ENCODE measurements around the gene STC2.
"Not testable (repeated sequence)": the region's sequence is repeated elsewhere in the genome, so short reads cannot be mapped to it uniquely, and the experiment has no call there.

Gene STC2

DNA sequence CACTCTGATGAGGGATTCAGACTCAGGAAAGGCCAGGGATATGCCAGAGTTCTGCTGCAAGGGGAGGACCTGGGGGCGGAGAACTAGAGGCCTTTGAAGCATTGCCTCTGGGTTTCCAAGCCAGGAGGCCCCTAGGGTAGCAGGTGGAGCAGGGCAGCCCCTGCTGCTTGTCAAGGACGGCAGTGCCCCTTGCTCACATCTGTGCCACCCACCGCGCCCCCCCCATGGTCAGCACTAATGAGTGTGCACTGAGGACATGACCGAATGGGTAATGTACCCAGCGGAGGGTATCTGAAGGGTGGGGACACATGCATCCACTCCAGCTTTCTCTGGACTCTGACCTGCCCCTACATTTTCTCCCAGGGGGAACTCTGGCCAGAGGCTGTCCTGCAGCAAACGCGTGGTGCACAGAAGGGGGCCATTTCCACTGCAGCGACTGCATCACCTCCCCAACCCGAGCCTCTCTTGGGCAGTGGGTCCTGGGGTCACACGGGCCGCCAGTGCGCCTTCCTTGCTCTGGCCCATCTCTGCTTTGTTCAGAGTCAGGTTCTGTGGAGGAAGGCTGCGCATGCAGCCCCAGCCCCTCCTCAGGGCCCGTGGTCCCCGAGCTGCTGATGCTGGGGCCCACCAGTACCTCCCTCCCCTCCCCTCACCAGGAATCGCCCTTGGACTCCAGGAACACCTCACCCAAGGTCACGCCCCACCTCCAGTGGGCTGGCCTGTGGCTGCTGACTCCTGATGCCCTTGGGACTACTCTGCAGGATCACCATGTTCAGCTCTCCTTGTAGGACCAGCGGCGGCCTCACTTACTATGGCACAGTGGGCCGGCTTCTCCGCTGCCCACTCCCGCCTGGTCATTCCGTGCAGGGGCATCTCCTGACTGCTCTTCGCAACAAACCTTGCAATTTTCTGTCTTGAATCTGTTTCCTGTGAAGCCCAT, 31.2 kb downstream of the STC2 start:
- DNase-seq (ENCODE audit: low spot score): no peak

- DNase-seq (ENCODE audit: low spot score): no peak
Measured at GRCh38 chr5:173295796-173296195, 32.4 kb downstream of the STC2 start.

DNA sequence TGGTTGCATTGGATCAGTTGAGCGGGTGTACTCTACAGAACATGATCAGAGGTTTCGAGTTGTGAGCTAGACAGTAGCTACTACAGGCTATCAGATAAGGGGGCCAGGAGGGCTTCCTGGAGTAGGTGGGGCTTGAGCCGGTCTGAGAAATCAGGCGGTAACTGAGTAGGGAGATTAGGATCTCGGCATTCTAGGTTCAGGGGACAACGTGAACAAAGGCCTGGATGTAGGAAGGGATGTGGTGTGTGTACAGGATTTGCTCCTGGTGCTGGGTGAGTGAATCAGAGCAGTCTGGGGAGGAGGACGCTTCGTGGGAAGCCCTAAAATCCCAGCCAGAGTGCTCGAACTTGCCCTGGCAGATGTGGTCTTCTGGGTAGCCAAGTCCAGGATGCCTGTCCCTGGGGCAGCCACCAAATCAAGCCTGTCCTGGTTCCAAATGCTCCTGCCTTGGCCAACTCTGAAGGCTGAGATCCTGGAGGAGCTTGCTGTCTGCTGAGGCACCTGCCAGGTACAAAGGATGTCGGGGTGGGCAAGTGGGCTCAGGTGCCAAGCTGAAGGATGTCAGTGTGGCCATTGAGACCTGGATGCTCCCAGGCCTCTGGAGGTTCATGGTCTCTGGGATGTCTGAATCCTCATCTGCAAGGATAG, 33.4 kb downstream of the STC2 start:
- DNase-seq (ENCODE audit: low spot score): no peak

- peak; percentile 88 for DNase-seq (ENCODE audit: low spot score)
Measured at GRCh38 chr5:173293817-173294672, 34.2 kb downstream of the STC2 start.

DNA sequence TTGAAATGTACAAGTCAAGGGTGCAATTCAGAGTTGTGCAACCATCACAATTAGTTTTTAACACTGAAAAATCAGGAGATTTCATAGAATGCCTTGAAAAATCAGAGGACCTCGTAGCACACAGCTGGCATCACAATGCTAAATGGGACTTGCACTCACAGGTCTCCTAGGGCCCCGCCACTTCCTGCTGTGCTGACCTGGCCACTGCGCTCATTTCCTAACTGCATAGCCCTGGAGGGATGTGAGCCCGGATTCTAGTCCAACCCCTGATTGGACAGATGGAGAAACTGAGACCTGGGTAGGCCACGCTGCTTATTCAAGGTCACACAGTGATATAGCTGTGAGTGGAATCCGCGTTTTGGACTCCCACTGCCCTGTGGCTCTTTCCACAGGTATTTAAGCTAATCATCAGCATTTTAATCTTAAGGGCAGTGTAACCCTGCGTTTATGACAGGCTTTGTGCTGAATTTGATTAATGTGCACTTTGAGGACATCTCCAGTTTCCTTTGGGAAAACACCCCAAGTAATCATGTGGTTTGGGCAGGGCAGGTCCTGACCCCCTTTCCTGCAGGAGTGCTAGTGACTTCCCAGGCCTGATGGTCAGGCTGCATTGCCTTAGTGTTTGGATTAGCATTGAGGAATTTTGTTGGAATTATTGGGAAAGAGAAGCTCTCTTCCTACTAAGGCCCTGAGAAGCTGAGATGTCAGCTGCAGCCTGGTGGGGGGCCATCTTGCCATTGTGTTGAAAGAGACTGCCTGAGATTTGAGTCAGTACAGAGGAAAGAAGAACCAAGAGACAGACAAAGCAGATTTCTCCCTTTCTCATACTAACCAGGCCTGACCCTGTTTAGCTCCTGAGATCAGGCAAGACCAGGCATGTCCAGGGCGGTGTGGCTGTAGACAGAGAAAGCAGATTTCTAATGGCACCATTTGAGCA, 36.2 kb downstream of the STC2 start:
- no peak for DNase-seq (ENCODE audit: low spot score)

- DNase-seq (ENCODE audit: low spot score): no peak
Measured at GRCh38 chr5:173290477-173291131, 37.6 kb downstream of the STC2 start.

GRCh38 chr5:173289372-173289771, 38.8 kb downstream of the STC2 start:
- no peak for DNase-seq (ENCODE audit: low spot score)

DNA sequence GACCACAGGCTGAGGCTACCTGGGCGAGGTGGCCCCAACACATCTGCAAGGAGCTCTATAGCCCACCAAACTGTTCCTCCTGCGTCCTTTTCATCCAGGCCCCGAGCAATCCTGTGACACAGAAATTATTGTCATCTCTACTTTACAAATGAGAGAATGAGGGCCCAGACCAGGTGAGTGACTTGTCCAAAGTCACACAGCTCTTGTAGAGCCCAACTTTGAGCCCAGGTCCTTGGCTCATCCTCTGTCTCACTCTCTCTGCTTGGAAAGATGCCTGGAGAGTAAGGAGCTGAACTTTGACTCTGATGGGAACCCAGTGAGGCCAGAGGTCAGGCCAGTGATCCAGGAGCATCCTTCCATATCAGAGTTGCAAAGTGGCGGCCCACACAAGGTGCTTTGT, 39.6 kb downstream of the STC2 start:
- DNase-seq (ENCODE audit: low spot score): no peak

DNA sequence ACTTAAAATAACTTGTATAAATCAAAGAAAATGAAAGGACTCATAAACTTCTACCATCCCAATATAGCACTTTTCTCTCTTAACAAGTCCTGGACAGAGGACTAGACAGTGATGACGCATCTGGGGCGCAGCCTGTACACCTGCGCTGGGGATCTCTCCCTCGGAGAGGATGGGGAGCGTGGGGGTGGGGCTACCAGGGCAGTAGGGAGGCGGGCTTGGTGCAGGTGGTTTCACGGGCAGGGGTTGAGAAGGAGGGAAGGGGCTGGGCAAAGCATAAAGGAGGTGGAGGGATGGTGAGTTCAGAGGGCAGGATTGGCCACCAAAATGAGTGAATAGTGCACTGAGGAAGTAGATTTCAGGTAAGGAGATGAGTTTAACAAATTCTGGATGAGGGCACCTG, 41.1 kb downstream of the STC2 start:
- no peak for DNase-seq (ENCODE audit: low spot score)

- not testable (repeated sequence) for DNase-seq (ENCODE audit: low spot score)
Measured at GRCh38 chr5:173284343-173284958, 43.8 kb downstream of the STC2 start.

GRCh38 chr5:173283318-173284288, 44.6 kb downstream of the STC2 start:
- DNase-seq (ENCODE audit: low spot score): peak; percentile 86

- no peak for DNase-seq (ENCODE audit: low spot score)
Measured at GRCh38 chr5:173282916-173283315, 45.3 kb downstream of the STC2 start.

- DNase-seq (ENCODE audit: low spot score): no peak
Measured at GRCh38 chr5:173281910-173282309, 46.3 kb downstream of the STC2 start.

- no peak for DNase-seq (ENCODE audit: low spot score)
Measured at GRCh38 chr5:173279166-173279565, 49.0 kb downstream of the STC2 start.

- DNase-seq (ENCODE audit: low spot score): no peak
Measured at GRCh38 chr5:173278641-173279040, 49.6 kb downstream of the STC2 start.

GRCh38 chr5:173278172-173278571, 50.0 kb downstream of the STC2 start:
- no peak for DNase-seq (ENCODE audit: low spot score)

DNA sequence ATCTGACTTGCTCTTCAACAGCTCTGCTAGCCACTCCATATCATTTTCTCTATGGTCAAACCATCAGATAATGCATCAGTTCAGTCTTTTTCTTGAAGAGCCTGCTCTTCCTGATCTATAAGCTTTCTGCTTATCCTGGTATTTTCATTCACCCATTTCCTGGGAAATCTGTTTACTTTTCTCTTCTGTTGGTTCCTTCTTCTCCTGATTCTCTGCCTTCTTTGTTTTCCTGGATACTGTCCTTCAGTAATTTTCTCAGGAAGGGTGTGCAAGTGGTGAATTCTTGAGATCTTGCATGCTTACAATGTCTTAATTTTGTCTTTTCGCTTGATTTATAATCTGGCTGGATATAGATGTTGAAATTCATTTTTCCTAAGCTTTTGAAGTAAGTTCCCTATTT, 53.4 kb downstream of the STC2 start:
- no peak for DNase-seq (ENCODE audit: low spot score)

- DNase-seq (ENCODE audit: low spot score): no peak
Measured at GRCh38 chr5:173271419-173271818, 56.8 kb downstream of the STC2 start.

All from ecto neural progenitor cell (in vitro differentiated cells).